ENCODE results near the gene TAOK1. TPM values are rescaled to one million over a fixed set of nuclear protein-coding genes. Genes with fewer than 3 reads are reported as not detected.

TAOK1 gene
- total RNA-seq, 4 donors from 2014 or later: 27.5 to 92.4 (median 43.6) TPM

GRCh38 chr17:29565643-29566472 is 175.7 kb downstream of the TAOK1 start:
- no peaks in the 10 kb centered on the region for H3K9me3 ChIP-seq
- intact Hi-C loops (cut with DNase I; ENCODE audit: low total_unique reads): no loop called here
- 12% methylated on average over 55 of the region's 55 CpGs; no CpG with 5 or more reads in 1 of the 2 donors for WGBS, 2 donors (ENCODE audit: low coverage in 1 of 2)
- H3K27ac ChIP-seq: peak overlapping the region; percentile 94 to 97 (median 95)
- H3K36me3 ChIP-seq: no peaks in the 10 kb centered on the region
- in situ Hi-C loops (cut with MboI; ENCODE audit: low pct_ligation_motif_present in 1 of 4, low pct_unique_long_range_greater_than_20kb in 1 of 4, low sequenced_read_pairs in 3 of 4): no loop called here
- peak; percentile 71 for DNase-seq
- peaks cover 15 to 49% (median 30%) of the 10 kb centered on the region in 4 donors for H3K4me1 ChIP-seq
- H3K4me3 ChIP-seq: peak overlapping the region; percentile 48 to 64 (median 58)
- TF ChIP-seq, protein P1, sequence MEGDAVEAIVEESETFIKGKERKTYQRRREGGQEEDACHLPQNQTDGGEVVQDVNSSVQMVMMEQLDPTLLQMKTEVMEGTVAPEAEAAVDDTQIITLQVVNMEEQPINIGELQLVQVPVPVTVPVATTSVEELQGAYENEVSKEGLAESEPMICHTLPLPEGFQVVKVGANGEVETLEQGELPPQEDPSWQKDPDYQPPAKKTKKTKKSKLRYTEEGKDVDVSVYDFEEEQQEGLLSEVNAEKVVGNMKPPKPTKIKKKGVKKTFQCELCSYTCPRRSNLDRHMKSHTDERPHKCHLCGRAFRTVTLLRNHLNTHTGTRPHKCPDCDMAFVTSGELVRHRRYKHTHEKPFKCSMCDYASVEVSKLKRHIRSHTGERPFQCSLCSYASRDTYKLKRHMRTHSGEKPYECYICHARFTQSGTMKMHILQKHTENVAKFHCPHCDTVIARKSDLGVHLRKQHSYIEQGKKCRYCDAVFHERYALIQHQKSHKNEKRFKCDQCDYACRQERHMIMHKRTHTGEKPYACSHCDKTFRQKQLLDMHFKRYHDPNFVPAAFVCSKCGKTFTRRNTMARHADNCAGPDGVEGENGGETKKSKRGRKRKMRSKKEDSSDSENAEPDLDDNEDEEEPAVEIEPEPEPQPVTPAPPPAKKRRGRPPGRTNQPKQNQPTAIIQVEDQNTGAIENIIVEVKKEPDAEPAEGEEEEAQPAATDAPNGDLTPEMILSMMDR (IDR thresholded peaks at IDR 0.05): no peak
- TF ChIP-seq POLR2AphosphoS5 (IDR thresholded peaks at IDR 0.05): peak in 1 of 3 donors; percentile 25
- H3K27me3 ChIP-seq: no peaks in the 10 kb centered on the region

GRCh38 chr17:29566473-29567303 is 176.5 kb downstream of the TAOK1 start, which contains the start of gene ABHD15:
TSS of gene ABHD15 (minus strand) at chr17:29567037. CDS start at chr17:29566966, 71 bp downstream.
- intact Hi-C loops (cut with DNase I; ENCODE audit: low total_unique reads) (no loop called here), in situ Hi-C loops (cut with MboI; ENCODE audit: low pct_ligation_motif_present in 1 of 4, low pct_unique_long_range_greater_than_20kb in 1 of 4, low sequenced_read_pairs in 3 of 4) (no loop called here)
- Histone ChIP-seq H3K4me1 (peaks cover 15 to 45% (median 30%) of the 10 kb centered on the region in 4 donors), H3K27me3 (no peaks in the 10 kb centered on the region), H3K27ac (peak within 1 kb of the TSS; percentile 94 to 97 (median 95)), H3K9me3 (no peaks in the 10 kb centered on the region), H3K36me3 (no peaks in the 10 kb centered on the region), H3K4me3 (peak within 1 kb of the TSS; percentile 58 to 74 (median 61))
- TF ChIP-seq EP300 (IDR thresholded peaks at IDR 0.05; ENCODE audit: low read depth) (no peak), POLR2AphosphoS5 (IDR thresholded peaks at IDR 0.05) (peak; percentile 79 to 89 (median 88)), POLR2A (IDR thresholded peaks at IDR 0.05) (peak; percentile 85)
- TF ChIP-seq, protein P1 (IDR thresholded peaks at IDR 0.05): no peak
- WGBS, 2 donors (ENCODE audit: low coverage in 1 of 2): 0% methylated on average over 68 of the region's 94 CpGs; no CpG with 5 or more reads in 1 of the 2 donors
- peak; percentile 84 for DNase-seq

- Histone ChIP-seq H3K4me3 (peak overlapping the region; percentile 58 to 74 (median 61)), H3K9me3 (no peaks in the 10 kb centered on the region), H3K27me3 (no peaks in the 10 kb centered on the region), H3K36me3 (no peaks in the 10 kb centered on the region), H3K4me1 (peaks cover 15 to 45% (median 32%) of the 10 kb centered on the region in 4 donors), H3K27ac (peak overlapping the region; percentile 94 to 97 (median 95))
- intact Hi-C loops (cut with DNase I; ENCODE audit: low total_unique reads): no loop called here
- TF ChIP-seq, protein P1 (IDR thresholded peaks at IDR 0.05): no peak
- TF ChIP-seq EP300 (IDR thresholded peaks at IDR 0.05; ENCODE audit: low read depth) (no peak), POLR2A (IDR thresholded peaks at IDR 0.05) (no peak), POLR2AphosphoS5 (IDR thresholded peaks at IDR 0.05) (no peak)
- WGBS, 2 donors (ENCODE audit: low coverage in 1 of 2): 2% methylated on average over 6 of the region's 27 CpGs; no CpG with 5 or more reads in 1 of the 2 donors
- DNase-seq: no peak
- in situ Hi-C loops (cut with MboI; ENCODE audit: low pct_ligation_motif_present in 1 of 4, low pct_unique_long_range_greater_than_20kb in 1 of 4, low sequenced_read_pairs in 3 of 4): no loop called here
Measured at GRCh38 chr17:29567304-29567553, 177.1 kb downstream of the TAOK1 start.
